Measurements from ENCODE around the gene DOCK1. TPM values are rescaled to one million over a fixed set of nuclear protein-coding genes. Genes with fewer than 3 reads are reported as not detected.
"Not testable (repeated sequence)": the region's sequence is repeated elsewhere in the genome, so short reads cannot be mapped to it uniquely, and the experiment has no call there.

DOCK1 gene
- 18.6 TPM for total RNA-seq

- no peak for DNase-seq
Measured at GRCh38 chr10:126904818-126905701, at the start of gene DOCK1. Gene DOCK1, plus strand, starts transcription at chr10:126905428. Its CDS starts 90 bp downstream, at chr10:126905518.

- no peak for DNase-seq
Measured at GRCh38 chr10:126857178-126857806, 47.9 kb upstream of the DOCK1 start.

- no peak for DNase-seq
Measured at GRCh38 chr10:126867567-126868365, 37.5 kb upstream of the DOCK1 start.

GRCh38 chr10:126868371-126868770 lies 36.9 kb upstream of the DOCK1 start:
- DNase-seq: no peak

- no peak for DNase-seq
Measured at GRCh38 chr10:126872135-126872534, 33.1 kb upstream of the DOCK1 start.

GRCh38 chr10:126872768-126873167 lies 32.5 kb upstream of the DOCK1 start:
- DNase-seq: no peak

- no peak for DNase-seq
Measured at GRCh38 chr10:126876456-126876855, 28.8 kb upstream of the DOCK1 start.

GRCh38 chr10:126877390-126877789 lies 27.8 kb upstream of the DOCK1 start:
- DNase-seq: no peak

- DNase-seq: no peak
Measured at GRCh38 chr10:126878594-126878993, 26.6 kb upstream of the DOCK1 start.

GRCh38 chr10:126880926-126881325 lies 24.3 kb upstream of the DOCK1 start:
- no peak for DNase-seq

- DNase-seq: not testable (repeated sequence)
Measured at GRCh38 chr10:126882055-126882454, 23.2 kb upstream of the DOCK1 start.

GRCh38 chr10:126888436-126888835 lies 16.8 kb upstream of the DOCK1 start:
- not testable (repeated sequence) for DNase-seq

- no peak for DNase-seq
Measured at GRCh38 chr10:126889421-126889820, 15.8 kb upstream of the DOCK1 start.

GRCh38 chr10:126890797-126891196 lies 14.4 kb upstream of the DOCK1 start:
- DNase-seq: not testable (repeated sequence)

- DNase-seq: no peak
Measured at GRCh38 chr10:126892226-126893175, 12.7 kb upstream of the DOCK1 start.

GRCh38 chr10:126893206-126893605 lies 12.0 kb upstream of the DOCK1 start:
- DNase-seq: no peak

- no peak for DNase-seq
Measured at GRCh38 chr10:126893841-126894240, 11.4 kb upstream of the DOCK1 start.

- DNase-seq: no peak
Measured at GRCh38 chr10:126895214-126895781, 9.9 kb upstream of the DOCK1 start.

GRCh38 chr10:126898460-126898859 lies 6.8 kb upstream of the DOCK1 start:
- DNase-seq: no peak

- not testable (repeated sequence) for DNase-seq
Measured at GRCh38 chr10:126899529-126899928, 5.7 kb upstream of the DOCK1 start.

GRCh38 chr10:126902157-126902556 lies 3.1 kb upstream of the DOCK1 start:
- no peak for DNase-seq
